GM06990 (cell line): ENCODE measurements around the gene DEPDC1.

Source experiments
- DNase-seq: peaks from one replicate; pipeline ENCODE4 v3.0.0-alpha.2; 2011; ENCODE audit not compliant: insufficient read length; ENCODE audit errors: extremely low read depth
- H3K27me3 ChIP-seq: replicated peaks from 2 replicates; pipeline ENCODE4 v1.6.0; 2011; ENCODE audit warnings: low read length; ENCODE audit not compliant: control insufficient read depth, insufficient read depth
- H3K36me3 ChIP-seq: 2 replicates; pipeline ENCODE4 v1.5.1; 2011; ENCODE audit warnings: low read length; ENCODE audit not compliant: control insufficient read depth, insufficient read depth
- H3K4me3 ChIP-seq: replicated peaks from 2 replicates; pipeline ENCODE4 v1.5.1; 2011; ENCODE audit warnings: low read depth, mild to moderate bottlenecking, control low read depth, low read length
- CTCF ChIP-seq: IDR thresholded peaks from 2 replicates; pipeline ENCODE4 v1.5.1; 2011; ENCODE audit warnings: low read length, control low read depth, mild to moderate bottlenecking, inconsistent platforms; ENCODE audit not compliant: insufficient read depth, poor library complexity, severe bottlenecking

Gene DEPDC1

DNA sequence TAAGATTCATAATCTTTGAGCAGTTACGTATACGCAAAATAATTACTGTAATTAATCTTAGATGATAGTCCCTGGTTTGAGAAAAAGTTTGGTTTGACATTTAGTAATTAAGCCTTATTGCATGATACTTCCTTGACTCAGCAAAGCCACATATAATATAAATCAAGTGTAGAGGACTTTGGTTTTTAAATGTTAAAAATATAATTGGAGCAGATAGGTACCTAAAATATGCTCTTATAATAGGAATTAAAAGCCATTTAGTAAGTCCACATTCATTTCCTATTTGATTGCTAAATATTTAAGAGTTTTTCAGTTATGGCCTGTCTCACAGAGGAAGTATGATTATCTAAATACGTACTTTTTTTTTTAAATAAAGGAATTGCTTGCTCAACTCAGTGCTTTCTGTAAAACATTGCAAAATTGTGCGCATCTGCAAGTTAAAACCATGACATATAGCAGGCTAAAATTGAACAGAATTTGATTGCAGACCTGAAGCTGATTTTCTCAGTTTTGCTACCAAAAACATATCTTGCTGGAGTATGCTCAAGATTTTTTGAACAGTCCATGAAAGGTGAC, 67.6 kb downstream of the DEPDC1 start:
- H3K27me3 ChIP-seq: no peaks in the 10 kb centered on the region
- DNase-seq: no peak
- H3K4me3 ChIP-seq: no peak overlapping the region
- H3K36me3 ChIP-seq: no peaks in the 10 kb centered on the region
- TF ChIP-seq CTCF: no peak

- Histone ChIP-seq H3K4me3 (no peak overlapping the region), H3K27me3 (no peaks in the 10 kb centered on the region), H3K36me3 (no peaks in the 10 kb centered on the region)
- DNase-seq: no peak
- no peak for TF ChIP-seq CTCF
These were observed 70.3 kb downstream of the DEPDC1 start for GRCh38 chr1:68426594-68426993.
